Measurements from ENCODE around the gene EFCAB6.

EFCAB6 gene

DNA sequence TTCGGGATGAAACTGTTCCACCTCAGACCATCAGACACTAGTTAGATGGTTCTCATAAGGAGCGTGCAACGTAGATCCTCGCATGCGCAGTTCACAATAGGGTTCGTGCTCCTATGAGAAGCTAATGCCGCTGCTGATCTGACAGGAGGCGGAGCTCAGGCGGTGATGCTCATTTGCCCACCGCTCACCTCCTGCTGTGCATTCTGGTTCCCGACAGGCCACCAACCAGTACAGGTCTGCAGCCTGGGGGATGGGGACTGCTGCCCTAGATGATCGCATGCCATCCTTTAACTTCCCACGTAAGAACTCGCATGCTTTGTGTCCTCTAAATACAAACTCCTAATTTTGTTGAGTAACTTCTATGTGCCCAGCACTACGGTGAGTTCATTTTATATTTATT is 62.6 kb downstream of the EFCAB6 start:
- no peak for DNase-seq (ENCODE audit: low read depth in 2 of 2)

DNA sequence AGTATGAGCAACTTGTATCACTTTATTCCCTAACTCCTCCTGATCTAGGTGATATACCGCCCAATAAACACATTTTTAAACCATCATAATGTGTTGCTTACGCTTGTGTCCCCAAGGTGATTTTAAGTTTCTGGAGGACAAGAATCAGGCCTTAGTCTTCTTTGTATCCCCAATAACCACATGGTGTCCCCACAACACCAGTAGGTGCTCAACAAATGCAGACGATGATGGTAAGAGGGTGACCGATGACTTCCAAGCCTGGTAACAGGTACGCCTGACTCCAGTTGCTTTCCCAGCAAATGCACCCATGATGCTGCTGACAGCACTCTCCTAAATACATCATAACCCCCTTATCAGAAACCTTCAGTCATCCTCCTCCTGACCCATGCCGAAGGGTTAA is 64.2 kb downstream of the EFCAB6 start:
- no peak for DNase-seq (ENCODE audit: low read depth in 2 of 2)

DNA sequence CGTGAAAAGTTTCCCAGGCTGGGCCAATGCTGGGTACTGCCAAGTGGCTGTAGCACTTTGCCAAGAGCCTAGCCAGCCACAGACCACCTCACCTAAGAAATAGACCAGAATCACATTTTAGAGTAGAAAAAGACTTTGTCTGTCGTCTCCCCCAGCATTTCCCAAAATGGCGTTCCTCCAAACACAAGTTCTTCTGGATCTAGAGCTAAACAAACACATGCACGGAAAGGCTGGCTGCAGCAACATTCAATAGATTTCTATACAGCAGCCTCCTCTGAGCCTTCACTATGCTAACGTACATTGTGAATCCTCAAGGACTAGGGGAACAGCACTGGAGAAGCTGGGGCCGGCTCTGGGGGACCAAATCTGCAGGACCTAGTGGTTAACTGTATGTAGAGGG is 65.0 kb downstream of the EFCAB6 start:
- DNase-seq (ENCODE audit: low read depth in 2 of 2): no peak

DNA sequence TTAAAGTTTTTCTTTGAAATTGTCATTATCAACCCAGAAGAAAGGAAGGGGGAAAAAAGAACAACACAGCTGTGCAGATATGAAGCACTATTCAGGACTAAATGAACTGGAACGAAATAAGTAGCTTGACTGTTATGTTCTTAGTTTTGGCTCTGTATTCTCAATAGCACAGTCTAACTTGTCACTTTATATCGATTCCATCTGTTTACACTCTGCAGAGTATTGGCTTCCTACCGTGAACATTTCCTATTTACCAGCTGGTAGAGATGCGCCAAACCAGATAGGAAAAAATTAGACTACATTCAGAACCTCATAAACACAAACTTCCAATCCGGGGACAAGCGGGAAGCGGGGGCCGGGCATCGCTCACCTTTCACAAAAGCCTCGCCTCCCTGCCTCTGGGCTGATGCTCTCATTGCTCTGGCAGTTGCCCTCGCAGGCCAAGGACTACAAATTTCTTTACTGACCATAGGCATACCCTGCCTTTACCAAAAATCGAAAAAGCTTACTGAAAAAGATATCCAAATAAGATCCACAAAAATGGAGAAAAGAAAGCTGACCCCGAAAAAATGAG is 66.2 kb downstream of the EFCAB6 start:
- DNase-seq (ENCODE audit: low read depth in 2 of 2): no peak

DNA sequence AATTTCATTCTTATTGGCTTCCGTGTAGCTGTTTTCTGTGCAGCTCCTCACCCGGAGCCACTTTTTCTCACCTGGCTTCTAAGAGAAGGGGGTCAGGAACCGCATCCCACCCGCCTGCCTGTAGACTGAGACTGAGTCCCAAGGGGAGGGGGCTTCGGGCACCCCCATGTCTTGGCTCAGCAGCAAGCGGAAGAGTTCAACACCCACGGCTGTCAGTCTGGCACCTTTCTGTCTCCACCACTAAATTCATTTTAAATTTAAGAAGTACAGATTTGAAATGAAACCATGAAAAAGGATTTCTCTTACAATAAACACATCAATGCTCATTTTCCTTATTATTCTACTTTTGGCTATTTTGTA is 66.7 kb downstream of the EFCAB6 start:
- no peak for DNase-seq (ENCODE audit: low read depth in 2 of 2)

DNA sequence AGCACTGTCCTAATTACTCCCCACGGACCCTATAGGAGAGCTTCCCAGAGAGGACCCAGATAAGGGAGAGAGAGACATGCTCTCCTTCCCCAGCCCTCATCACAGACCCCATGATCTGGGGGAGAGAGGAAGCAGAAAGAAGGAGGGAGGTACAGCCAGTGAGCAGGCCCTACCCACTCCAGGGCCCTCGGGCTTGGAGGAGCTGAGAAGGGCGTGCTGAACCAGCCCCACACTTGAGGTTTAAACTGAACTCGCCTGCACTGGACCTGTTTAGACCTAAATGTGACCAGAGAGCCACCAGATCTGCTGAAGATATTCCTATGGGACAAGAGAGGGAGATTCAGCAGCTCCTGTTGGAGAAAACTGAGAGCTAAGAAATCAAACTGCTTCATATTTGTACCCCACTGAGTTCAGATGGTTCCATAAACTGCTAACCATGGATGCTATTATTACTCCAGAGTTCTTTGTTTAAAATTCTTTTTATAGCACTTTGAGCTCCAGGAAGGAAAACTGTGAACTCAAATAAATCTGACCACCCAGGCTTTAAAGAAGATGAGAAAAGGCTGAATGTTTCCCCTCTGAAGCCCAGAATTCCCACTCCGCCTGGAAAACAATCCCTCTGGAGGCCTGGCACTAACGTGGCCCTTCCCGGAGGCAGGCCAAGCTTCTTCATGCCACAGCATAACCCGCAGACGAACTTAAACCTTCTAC is 67.2 kb downstream of the EFCAB6 start:
- DNase-seq (ENCODE audit: low read depth in 2 of 2): no peak

DNA sequence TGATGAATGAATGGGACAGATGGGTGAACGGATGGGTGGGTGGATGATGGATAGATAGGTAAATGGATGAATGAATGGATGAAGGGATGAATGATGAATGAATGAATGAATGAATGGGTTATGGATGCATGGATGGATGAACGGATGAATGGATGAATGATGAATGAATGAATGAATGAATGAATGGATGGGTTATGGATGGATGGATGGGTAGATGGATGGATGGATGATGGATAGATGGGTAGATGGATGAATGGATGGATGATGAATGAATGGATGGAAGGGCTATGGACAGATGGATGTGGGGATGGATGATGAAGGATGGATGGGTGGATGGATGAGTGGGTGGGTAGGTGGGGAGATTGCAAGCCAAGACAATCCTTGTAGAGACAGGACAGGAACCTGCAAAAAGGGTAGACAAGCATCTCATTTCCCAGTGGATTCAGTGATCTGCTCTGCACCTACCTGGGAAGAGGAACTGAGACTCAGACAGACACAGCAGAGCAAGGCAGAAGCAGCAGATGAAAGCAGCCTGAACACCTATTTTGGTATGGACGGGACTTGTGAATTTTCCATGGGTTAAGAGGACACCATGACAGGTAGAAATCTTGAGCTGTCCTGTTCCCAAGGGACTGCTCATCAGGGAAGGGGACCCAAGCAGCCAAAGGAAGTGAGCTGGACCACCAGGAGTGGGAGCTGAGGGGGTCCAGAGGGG is 68.0 kb downstream of the EFCAB6 start:
- no peak for DNase-seq (ENCODE audit: low read depth in 2 of 2)

DNA sequence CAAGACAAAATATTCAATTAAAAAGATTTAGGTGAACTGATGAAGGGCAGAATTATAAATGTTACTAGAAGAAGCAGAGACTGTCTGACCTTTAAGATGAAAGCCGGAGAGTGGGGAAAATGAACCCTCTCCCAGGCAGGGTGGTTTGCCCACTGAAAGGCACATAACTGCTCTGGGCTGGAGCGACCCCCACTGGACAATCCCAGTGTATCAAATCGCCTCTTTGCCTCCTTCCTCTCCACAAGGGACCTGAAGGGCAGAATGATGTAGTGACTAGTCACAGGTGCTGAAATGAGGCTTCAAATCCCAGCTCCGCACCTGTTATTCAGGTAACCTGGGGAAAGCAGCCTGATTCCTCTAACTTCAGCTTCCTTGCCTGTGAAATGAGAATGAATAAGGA is 69.0 kb downstream of the EFCAB6 start:
- DNase-seq (ENCODE audit: low read depth in 2 of 2): no peak

DNA sequence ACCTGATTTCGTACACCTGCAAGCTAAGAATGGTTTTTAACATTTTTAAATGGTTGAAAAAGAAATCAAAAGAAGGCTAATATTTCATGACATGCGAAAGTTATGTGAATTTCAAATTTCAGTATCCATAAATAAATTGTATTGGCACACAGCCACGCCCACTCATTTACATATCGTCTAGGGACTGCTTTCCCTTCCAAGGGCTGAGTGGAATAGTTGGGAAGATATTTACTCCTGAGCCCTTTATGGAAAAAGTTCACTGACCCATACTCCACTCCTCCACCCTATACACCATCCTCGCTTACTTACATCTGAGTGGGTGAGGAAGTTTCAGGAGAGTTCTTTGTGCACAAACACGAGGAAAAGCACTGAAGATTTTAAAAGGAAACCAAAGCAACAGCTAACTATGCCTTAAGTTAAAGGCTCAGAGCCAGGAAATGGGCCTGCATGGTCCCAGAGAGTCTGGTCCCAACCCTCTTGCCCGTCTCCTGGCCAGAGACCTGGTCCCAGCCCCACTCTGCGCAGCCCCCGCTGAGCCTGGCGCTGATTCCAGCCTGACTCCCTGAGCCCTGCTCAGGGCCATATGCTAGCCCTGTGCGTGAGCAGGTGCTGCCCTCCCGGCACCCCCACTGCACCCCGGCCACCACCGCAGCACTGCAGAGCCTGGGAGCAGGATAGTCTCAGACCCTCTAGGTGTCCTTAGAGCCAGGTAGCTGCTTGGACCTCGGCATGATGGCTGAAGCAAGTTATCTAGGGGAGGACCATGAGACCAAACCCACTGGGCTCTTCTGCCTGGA is 69.8 kb downstream of the EFCAB6 start:
- no peak for DNase-seq (ENCODE audit: low read depth in 2 of 2)

DNA sequence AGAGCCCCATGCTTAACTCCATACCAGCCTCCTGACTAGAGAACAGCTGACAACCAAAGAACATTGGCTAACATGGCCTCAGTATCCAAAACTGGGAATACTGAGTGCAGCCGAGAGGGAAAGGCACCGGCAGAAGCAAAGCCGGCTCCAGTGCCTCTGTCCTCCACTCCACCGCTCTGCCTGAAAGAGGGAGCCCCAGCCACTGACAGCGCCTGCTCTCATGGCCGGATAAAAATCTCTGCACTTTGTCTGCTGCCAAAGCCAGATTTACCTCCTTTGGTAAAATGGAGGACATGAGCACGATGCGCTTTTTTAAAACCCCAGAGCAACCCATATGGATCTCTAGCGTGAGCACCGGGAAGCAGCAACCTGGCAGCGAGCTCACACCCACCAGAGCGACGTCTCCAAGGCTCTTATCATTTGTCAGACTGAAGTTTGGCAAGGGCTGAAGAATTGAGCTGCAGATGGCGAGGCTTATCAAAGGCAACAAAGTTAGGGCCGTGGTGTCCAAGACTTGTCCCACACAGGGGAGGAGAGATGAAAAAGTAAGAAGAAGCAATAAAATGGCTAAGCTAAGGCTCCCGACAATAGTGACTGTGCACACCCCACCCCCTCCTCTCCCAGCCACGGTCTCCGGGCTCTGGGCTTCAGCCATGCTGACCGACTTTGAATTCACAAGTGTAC is 71.4 kb downstream of the EFCAB6 start:
- DNase-seq (ENCODE audit: low read depth in 2 of 2): no peak

DNA sequence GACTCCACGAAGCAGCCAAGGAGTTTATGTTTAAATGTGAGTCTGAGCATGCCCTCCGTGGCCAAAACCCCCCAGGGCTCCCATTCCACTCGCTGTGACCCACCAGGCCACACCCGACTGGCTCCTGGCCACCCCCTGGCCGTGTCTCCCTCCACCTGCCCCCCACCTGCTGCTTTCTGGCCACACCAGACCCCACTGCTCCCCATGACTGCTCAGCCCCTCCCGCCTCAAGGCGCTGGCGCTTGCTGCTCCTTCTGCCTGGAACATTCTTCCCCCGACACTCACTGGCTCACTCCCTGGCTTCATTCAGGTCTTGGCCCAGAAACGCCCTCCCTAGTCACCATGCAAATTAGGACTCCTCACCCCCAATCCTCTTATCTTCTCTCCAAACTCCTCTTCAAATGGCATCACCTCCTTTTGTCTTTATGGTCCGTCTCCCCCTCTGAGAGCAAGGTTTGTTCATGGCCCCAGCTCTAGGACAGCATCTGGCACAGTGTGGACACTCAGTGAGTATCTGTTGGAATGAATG is 72.2 kb downstream of the EFCAB6 start:
- DNase-seq (ENCODE audit: low read depth in 2 of 2): no peak

DNA sequence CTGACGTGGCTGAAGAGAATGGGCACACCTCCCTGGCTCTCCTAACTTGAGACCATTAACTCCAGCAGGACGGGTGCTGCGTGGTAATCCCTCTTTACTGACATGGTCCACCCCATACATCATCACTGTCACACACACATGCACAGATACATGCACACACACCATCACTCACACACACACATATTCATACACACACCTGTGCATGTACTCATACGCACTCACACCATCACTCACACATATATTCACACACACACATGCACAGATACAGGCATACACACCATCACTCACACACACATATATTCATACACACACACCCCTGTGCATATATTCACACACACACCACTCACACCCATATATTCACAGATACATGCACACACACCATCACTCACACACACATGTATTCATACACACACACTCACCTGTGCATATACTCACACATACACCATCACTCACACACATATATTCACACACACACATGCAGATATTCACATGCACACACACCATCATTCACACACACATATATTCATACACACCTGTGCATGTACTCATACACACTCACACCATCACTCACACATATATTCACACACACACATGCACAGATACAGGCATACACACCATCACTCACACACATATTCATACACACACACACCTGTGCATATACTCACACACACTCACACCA is 74.8 kb downstream of the EFCAB6 start:
- no peak for DNase-seq (ENCODE audit: low read depth in 2 of 2)

DNA sequence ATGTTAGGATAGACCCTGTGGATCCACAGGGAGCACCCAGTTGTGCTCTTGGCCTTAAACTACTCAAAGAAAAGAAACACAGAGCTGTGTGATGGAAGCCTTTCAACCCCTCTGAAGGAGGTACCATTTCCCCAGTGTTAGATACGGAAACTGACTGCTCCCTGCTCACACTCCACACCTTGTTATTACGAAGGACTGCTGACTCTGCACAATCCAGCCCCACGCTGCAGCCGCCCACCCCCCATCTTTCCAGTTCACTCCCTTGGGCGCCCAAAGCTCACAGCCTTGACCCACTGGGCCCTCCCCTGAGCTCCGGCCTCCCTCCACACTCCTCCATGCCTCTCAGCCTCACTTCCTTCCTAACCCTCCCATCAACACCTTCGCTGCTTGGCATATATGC is 75.5 kb downstream of the EFCAB6 start:
- DNase-seq (ENCODE audit: low read depth in 2 of 2): no peak

DNA sequence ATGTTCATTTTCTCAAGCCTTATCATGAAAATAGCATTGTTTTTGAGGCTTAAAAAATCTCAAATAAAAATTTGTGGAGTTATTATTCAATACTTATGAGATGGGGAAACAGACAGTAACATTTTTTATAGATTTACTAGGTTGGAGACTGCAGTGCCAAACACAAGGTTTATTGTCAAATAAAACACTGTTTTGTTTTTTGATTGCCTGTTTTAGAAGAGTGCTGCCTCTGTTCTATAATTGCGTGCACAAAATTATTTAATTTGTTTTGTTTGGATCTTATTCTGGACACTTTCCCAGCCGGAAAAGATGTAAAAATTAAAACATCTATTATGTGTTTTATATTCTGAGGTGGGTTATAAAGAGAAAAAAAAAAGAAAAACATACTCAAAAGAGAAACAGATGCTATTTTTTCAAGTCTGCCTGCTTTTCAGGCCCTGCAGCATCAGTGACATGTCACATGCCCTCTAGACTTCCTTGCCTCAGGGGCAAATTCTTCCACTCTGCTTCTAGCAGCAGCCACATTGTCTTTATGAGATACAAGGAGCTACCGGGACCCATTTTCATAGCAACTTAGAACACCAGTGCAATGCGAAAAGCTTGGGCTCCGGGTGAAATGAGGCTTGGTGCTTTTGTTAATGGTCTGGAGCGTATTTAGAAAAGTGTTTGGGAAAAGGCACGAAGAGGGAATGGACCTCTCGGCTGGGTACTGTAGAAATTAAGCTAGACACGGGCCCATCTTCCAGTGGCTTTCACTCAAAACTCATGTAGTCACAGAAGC is 77.5 kb downstream of the EFCAB6 start:
- DNase-seq (ENCODE audit: low read depth in 2 of 2): no peak

DNA sequence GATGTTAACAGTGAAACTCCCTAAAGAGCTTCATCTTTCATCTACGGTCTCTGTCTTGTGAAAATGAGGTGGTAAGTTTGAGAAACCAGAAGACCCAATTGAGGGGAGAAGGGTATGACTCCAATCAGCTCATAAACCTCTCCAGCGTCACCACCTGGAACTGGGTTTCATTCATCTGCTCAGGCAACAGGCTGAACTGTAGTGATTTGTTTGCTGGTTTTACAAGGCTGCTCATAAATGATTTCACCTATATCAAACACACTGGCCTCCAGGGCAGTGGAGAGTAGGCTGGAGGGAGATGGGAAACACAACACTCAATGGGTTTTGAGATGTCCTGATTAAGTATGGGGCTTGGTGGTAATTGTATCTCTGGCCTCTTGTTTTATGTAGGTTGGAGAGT is 79.0 kb downstream of the EFCAB6 start:
- DNase-seq (ENCODE audit: low read depth in 2 of 2): no peak

DNA sequence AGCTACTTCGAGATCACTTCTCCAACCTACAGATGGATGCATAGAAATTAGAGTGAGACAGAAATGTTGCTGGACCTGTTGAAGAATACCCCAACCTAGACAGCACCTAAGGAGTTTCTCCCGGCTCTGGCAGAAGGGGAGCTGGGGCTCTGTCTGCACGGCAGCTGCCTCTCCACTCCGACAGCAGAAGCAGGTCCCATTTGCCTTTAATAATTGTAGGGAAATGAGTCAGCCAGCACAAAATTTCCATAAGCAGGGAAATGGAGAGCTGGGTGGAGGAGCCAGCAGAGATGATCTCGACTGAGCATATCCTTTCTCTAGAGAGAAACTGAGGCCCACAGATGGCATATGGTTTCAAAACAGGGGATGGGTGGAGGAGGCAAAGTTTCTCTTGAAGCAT is 80.1 kb downstream of the EFCAB6 start:
- DNase-seq (ENCODE audit: low read depth in 2 of 2): no peak

DNA sequence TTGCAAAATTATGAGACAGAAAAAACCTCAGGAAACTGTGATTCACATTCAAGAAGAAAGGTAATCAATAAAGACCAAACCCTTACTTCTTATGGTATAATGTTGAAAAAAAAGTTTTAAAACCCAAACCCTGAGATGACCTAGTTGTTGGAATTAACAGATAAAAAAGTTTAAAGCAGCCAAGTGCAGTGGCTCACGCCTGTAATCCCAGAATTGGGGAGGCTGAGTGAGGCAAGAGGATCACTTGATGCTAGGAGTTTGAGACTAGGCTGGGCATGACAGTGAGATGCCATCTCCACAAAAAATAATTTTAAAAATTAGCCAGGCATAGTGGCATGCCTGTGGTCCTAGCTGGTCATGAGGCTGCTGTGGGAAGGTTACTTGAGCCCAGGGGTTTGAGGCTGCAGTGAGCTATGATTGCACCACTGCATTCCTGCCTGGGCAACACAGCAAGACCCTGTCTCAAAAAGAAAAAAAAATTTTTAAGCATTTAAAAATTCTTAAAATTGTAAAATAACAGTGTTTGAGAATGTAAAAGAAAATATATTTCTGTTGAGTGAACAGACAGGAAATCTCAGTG is 85.1 kb downstream of the EFCAB6 start:
- no peak for DNase-seq (ENCODE audit: low read depth in 2 of 2)

DNA sequence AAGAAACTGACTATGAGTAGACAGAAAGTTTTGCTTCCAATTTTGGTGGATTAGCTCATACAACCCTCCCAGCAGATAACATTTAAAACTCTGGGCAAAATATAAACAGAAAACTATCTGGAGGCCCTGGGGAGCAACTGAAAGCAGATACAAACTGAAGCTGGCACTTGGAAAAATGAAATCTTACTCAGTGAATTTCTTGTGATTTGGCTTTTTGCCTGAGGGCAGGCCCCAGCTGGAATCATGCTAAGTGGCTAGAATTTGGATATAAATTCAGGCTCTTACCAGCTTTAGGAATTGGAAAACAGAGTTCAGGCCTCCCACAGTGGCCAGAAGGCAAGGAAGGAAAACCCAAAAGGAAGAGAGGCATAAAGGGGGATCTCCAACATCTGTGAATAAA is 85.8 kb downstream of the EFCAB6 start:
- DNase-seq (ENCODE audit: low read depth in 2 of 2): no peak

DNA sequence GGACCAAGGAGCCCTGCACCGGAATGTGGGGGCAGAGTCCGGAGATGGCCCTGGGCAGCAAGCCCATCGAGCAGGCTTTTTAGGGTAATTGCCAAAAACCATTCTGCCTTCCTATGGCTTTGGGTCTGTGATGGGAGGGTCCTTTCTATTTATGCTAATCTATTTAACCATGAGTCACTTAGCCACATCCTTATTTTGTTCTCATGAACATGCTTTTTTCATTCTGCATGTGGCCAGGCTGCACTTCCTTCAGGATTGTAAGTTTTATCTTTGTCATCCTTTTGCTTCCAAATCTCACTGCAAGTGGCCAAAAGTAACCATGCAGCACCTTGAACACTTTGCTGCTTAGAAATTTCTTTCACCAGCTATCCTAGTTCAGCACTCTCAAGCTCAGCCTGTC is 88.3 kb downstream of the EFCAB6 start:
- DNase-seq (ENCODE audit: low read depth in 2 of 2): no peak

DNA sequence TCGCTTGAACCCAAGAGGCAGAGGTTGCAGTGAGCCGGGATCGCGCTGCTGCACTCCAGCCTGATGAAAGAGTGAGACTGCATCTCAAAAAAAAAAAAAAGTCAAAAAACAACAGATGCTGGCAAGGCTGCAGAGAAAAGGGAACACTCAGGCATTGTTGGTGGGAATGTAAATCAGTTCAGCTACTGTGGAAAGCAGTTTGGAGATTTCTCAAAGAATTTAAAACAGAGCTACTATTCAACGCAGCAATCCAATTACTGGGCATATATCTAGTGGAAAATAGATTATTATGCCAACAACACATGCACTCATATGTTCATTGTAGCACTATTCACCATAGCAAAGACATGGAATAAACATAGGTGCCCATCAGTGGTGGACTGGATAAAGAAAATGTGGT is 89.7 kb downstream of the EFCAB6 start:
- DNase-seq (ENCODE audit: low read depth in 2 of 2): no peak

All from stimulated activated CD8-positive, alpha-beta memory T cell treated with anti-CD3 and anti-CD28 coated beads, Interleukin-15, amount 100 ng/mL, for 48 hours (primary cell).